Thyroid gland (tissue), 4 donors: ENCODE data around the gene WDR93. TPM values are rescaled to one million over a fixed set of nuclear protein-coding genes. Genes with fewer than 3 reads are reported as not detected.

ENCODE experiments used
- DNase-seq, 2 donors: peaks; one replicate each; pipeline ENCODE4 v3.0.0-alpha.2; 2019
- H3K27ac ChIP-seq, 3 donors: fragments of 200-600 bp; sonication (generic); 1 replicate in 2 of 3; 2 replicates in 1 of 3; pipeline ENCODE4 v1.5.1; 2016 to 2019; ENCODE audit warnings: mild to moderate bottlenecking in 1 of 3, moderate library complexity in 1 of 3
- H3K27me3 ChIP-seq: fragments of 200-600 bp; sonication (generic); one replicate; pipeline ENCODE4 v1.5.1; 2019
- H3K36me3 ChIP-seq, 2 donors: fragments of 200-600 bp; sonication (generic); one replicate each; pipeline ENCODE4 v1.5.1; 2016 to 2019
- H3K4me1 ChIP-seq, 2 donors: fragments of 200-600 bp; sonication (generic); one replicate each; pipeline ENCODE4 v1.5.1; 2017 to 2019
- H3K4me3 ChIP-seq, 3 donors: fragments of 200-600 bp; sonication (generic); replicated peaks in 1 of 3; 1 replicate in 2 of 3; 2 replicates in 1 of 3; pipeline ENCODE4 v1.5.1; 2016; ENCODE audit warnings: mild to moderate bottlenecking in 1 of 3
- H3K9me3 ChIP-seq: fragments of 200-600 bp; sonication (generic); one replicate; pipeline ENCODE4 v1.5.1; 2017
- CTCF ChIP-seq, 6 experiments: fragments of 200-600 bp in 3 of 6; fragments of 450-650 bp in 3 of 6; sonication (generic) in 3 of 6; IDR thresholded peaks; one replicate each; pipeline ENCODE4 v1.5.1; 2016 to 2019; ENCODE audit warnings: antibody characterized with exemption in 6 of 6, mild to moderate bottlenecking in 2 of 6, inconsistent platforms in 1 of 6, moderate library complexity in 1 of 6
- POLR2A ChIP-seq, 2 donors: fragments of 450-650 bp; IDR thresholded peaks; one replicate each; pipeline ENCODE4 v1.6.1; 2017; ENCODE audit warnings: antibody characterized with exemption in 2 of 2, mild to moderate bottlenecking in 2 of 2, moderate library complexity in 1 of 2
- WGBS, 2 donors: methylation state at CpG; one replicate each; pipeline ENCODE4 v1.1.5; 2017; 5-methylcytosine and 5-hydroxymethylcytosine counted together
- intact Hi-C: fragments of 100-400 bp; cut with DNase I; formaldehyde crosslinking; loops from one replicate; pipeline ENCODE4 v1.15.1; 2023
- total RNA-seq, 4 donors: library from RNA; depleted of rRNA; stranded (reverse); fragments of >200 nt; gene quantifications; one replicate each; pipeline ENCODE4 v1.2.3, GENCODE V29; 2016

Gene WDR93
- total RNA-seq, 4 donors from 2014 or later = 1.1 to 2.3 (median 2.3) TPM

- intact Hi-C loops = no loop called here
- TF ChIP-seq CTCF (IDR thresholded peaks at IDR 0.05) (no peak), POLR2A (IDR thresholded peaks at IDR 0.05) (no peak)
- H3K27ac ChIP-seq = no peak overlapping the region
Observed at GRCh38 chr15:89666858-89667705, 23.5 kb upstream of the WDR93 start.

GRCh38 chr15:89667706-89667960 is 23.0 kb upstream of the WDR93 start:
- H3K36me3 ChIP-seq = no peaks in the 10 kb centered on the region
- H3K9me3 ChIP-seq = no peaks in the 10 kb centered on the region
- H3K27me3 ChIP-seq = no peaks in the 10 kb centered on the region
- no peak for DNase-seq
- intact Hi-C loops = no loop called here
- H3K27ac ChIP-seq = no peak overlapping the region
- TF ChIP-seq POLR2A (IDR thresholded peaks at IDR 0.05) (no peak), CTCF (IDR thresholded peaks at IDR 0.05) (no peak)
- 95 to 100% methylated on average over 6 to 7 of the region's 7 CpGs for WGBS, 2 donors
- H3K4me3 ChIP-seq = no peak overlapping the region
- H3K4me1 ChIP-seq = peaks cover 21 to 32% of the 10 kb centered on the region in 2 donors

More at GRCh38 chr15:89666858-89667705, 23.5 kb upstream of the WDR93 start:
- Histone ChIP-seq H3K36me3 (no peaks in the 10 kb centered on the region), H3K27me3 (no peaks in the 10 kb centered on the region), H3K4me3 (no peak overlapping the region), H3K9me3 (no peaks in the 10 kb centered on the region), H3K4me1 (peaks cover 18 to 31% of the 10 kb centered on the region in 2 donors)
- no peak for DNase-seq
- WGBS, 2 donors = 85 to 91% methylated on average over 10 to 11 of the region's 13 CpGs

- H3K4me3 ChIP-seq = no peak overlapping the region
- WGBS, 2 donors = 94 to 95% methylated on average over 3 of the region's 3 CpGs
- no peaks in the 10 kb centered on the region for H3K27me3 ChIP-seq
- no peak overlapping the region for H3K27ac ChIP-seq
- H3K4me1 ChIP-seq = peaks cover 22 to 31% of the 10 kb centered on the region in 2 donors
- no peak for TF ChIP-seq POLR2A (IDR thresholded peaks at IDR 0.05)
- no peak for TF ChIP-seq CTCF (IDR thresholded peaks at IDR 0.05)
- intact Hi-C loops = no loop called here
- no peaks in the 10 kb centered on the region for H3K9me3 ChIP-seq
- DNase-seq = no peak
- no peaks in the 10 kb centered on the region for H3K36me3 ChIP-seq
Observed at GRCh38 chr15:89668171-89668570, 22.4 kb upstream of the WDR93 start.

- Histone ChIP-seq H3K36me3 (no peaks in the 10 kb centered on the region), H3K9me3 (no peaks in the 10 kb centered on the region), H3K4me3 (no peak overlapping the region), H3K27me3 (no peaks in the 10 kb centered on the region), H3K27ac (no peak overlapping the region), H3K4me1 (peaks cover 17 to 27% of the 10 kb centered on the region in 2 donors)
- no peak for DNase-seq
- TF ChIP-seq POLR2A (IDR thresholded peaks at IDR 0.05) = no peak
- TF ChIP-seq CTCF (IDR thresholded peaks at IDR 0.05) = no peak
- intact Hi-C loops = no loop called here
- WGBS, 2 donors = 83% methylated on average over 8 to 9 of the region's 9 CpGs
Observed at GRCh38 chr15:89669309-89669865, 21.2 kb upstream of the WDR93 start.

- no peaks in the 10 kb centered on the region for H3K36me3 ChIP-seq
- WGBS, 2 donors = 53 to 54% methylated on average over 12 to 15 of the region's 15 CpGs
- no peak overlapping the region for H3K27ac ChIP-seq
- intact Hi-C loops = no loop called here
- H3K4me1 ChIP-seq = peaks cover 11 to 21% of the 10 kb centered on the region in 2 donors
- peak; percentile 39 to 51 for DNase-seq
- no peak overlapping the region for H3K4me3 ChIP-seq
- TF ChIP-seq CTCF (IDR thresholded peaks at IDR 0.05) (no peak), POLR2A (IDR thresholded peaks at IDR 0.05) (no peak)
- no peaks in the 10 kb centered on the region for H3K9me3 ChIP-seq
- H3K27me3 ChIP-seq = no peaks in the 10 kb centered on the region
Observed at GRCh38 chr15:89669941-89670340, 20.7 kb upstream of the WDR93 start.
